ENCODE measurements around the gene REXO4.

GRCh38 chr9:133428617-133429101 is 10.8 kb upstream of the REXO4 start:
- TF ChIP-seq CTCF (IDR thresholded peaks at IDR 0.05) (no peak), RCOR1 (IDR thresholded peaks at IDR 0.05; ENCODE audit: low read length) (no peak), NFIC (IDR thresholded peaks at IDR 0.05; ENCODE audit: borderline replicate concordance) (no peak), RFX5 (IDR thresholded peaks at IDR 0.05; ENCODE audit: low read length) (no peak), RAD21 (IDR thresholded peaks at IDR 0.05; ENCODE audit: low read length) (no peak), SIN3A (IDR thresholded peaks at IDR 0.05; ENCODE audit: borderline replicate concordance, low read depth, low read length) (no peak), ZBTB33 (IDR thresholded peaks at IDR 0.05; ENCODE audit: borderline replicate concordance, low read depth) (no peak), TAF1 (IDR thresholded peaks at IDR 0.05; ENCODE audit: borderline replicate concordance, low read depth, low read length) (no peak), CHD2 (IDR thresholded peaks at IDR 0.05; ENCODE audit: low read length, partially characterized antibody) (no peak), EZH2phosphoT487 (IDR thresholded peaks at IDR 0.05; ENCODE audit: borderline replicate concordance, low read depth) (no peak), EP300 (IDR thresholded peaks at IDR 0.05; ENCODE audit: borderline replicate concordance in 1 of 2, low read depth in 1 of 2, low read length in 1 of 2) (no peak), POLR2AphosphoS5 (IDR thresholded peaks at IDR 0.05; ENCODE audit: low read depth, low read length) (no peak)
